ENCODE data around the gene SGCA. TPM values are rescaled to one million over a fixed set of nuclear protein-coding genes. Genes with fewer than 3 reads are reported as not detected.

SGCA gene
- total and polyA plus RNA-seq, 9 of the 15 experiments (the other 6 are each of a cell fraction or from before 2014, with no cell fraction given): not detected

- TF ChIP-seq KDM1A (IDR thresholded peaks at IDR 0.05): peak; percentile 69 to 72; a peak in 2 of 4 replicates
These were observed 25.0 kb downstream of the SGCA start (continued) for GRCh38 chr17:50190603-50191358.

- CTCF ChIA-PET (ENCODE audit: low intra/inter-chr PET ratio): no interaction called here
- DNase-seq (ENCODE audit: extremely low read depth in 1 of 4, low spot score in 3 of 4): no peak
- in situ Hi-C loops (cut with MboI): no loop called here
- TF ChIP-seq CHD7 (IDR thresholded peaks at IDR 0.05; ENCODE audit: low read depth, low read length) (no peak), HEY1 (CRISPR knock-in tag; IDR thresholded peaks at IDR 0.05; ENCODE audit: borderline replicate concordance) (no peak), ZNF140 (CRISPR knock-in tag; IDR thresholded peaks at IDR 0.05) (no peak), ATF3 (IDR thresholded peaks at IDR 0.05) (no peak), ATF3 (CRISPR knock-in tag; conservative IDR thresholded peaks at IDR 0.05) (no peak)
These were observed 25.7 kb downstream of the SGCA start for GRCh38 chr17:50191359-50192143.

More at GRCh38 chr17:50191359-50192143, 25.7 kb downstream of the SGCA start:
- FAIRE-seq (no peak), ATAC-seq (no peak)
- no peak overlapping the region for H3K4me2 ChIP-seq (ENCODE audit: insufficient read depth, low read length)
- BruUV-seq (replicated peaks): no TSS peak
- H3K36me3 ChIP-seq (ENCODE audit: control insufficient read depth, insufficient read depth, low read length): no peaks in the 10 kb centered on the region
- no peak overlapping the region for H3K9ac ChIP-seq (ENCODE audit: insufficient read depth in 1 of 2, low read depth in 2 of 2, low read length in 2 of 2)
- H3K9me1 ChIP-seq (ENCODE audit: control insufficient read depth, insufficient read depth, low read length): no peaks in the 10 kb centered on the region
- POLR2A ChIA-PET: interaction anchor here (0.6 kb wide), 1 partner anchor 350 kb away, joined by 3 read pairs; no protein-coding TSS in a partner anchor
- no peaks in the 10 kb centered on the region; a peak in 1 of 5 replicates for H3K4me1 ChIP-seq (replicated peaks in 1 of 2; ENCODE audit: control insufficient read depth in 2 of 2, insufficient read depth in 2 of 2, low read length in 2 of 2)
- intact Hi-C loops (cut with micrococcal nuclease): no loop called here
- H3K27me3 ChIP-seq (ENCODE audit: control insufficient read depth in 2 of 2, insufficient read depth in 2 of 2, low read length in 2 of 2): peaks cover 53 to 98% of the 10 kb centered on the region in 2 experiments; a peak in 4 of 5 replicates
- peaks cover 7% of the 10 kb centered on the region; the same call in 1 of the 2 replicates for H4K20me1 ChIP-seq (replicated peaks; ENCODE audit: control insufficient read depth, insufficient read depth, low read length)
- 1% methylated on average over 17 of the region's 21 CpGs for WGBS (ENCODE audit: insufficient coverage, low coverage, missing lambda C conversion rate)
- no peak overlapping the region for H3K4me3 ChIP-seq
- H2AFZ ChIP-seq (ENCODE audit: low read depth, low read length): no peak overlapping the region
- H3K79me2 ChIP-seq (ENCODE audit: control insufficient read depth, insufficient read depth, low read length): no peaks in the 10 kb centered on the region
- H3K9me3 ChIP-seq (replicated peaks; ENCODE audit: control insufficient read depth, insufficient read depth, low read depth, low read length): no peaks in the 10 kb centered on the region
- H3K27ac ChIP-seq (ENCODE audit: extremely low read depth, low read depth, low read length): no peak overlapping the region
